Fibroblast of lung (primary cell): ENCODE results near the gene VTI1B. TPM values are rescaled to one million over a fixed set of nuclear protein-coding genes. Genes with fewer than 3 reads are reported as not detected.
"Not testable (repeated sequence)": the region's sequence is repeated elsewhere in the genome, so short reads cannot be mapped to it uniquely, and the experiment has no call there.

Experiments used
- DNase-seq, 2 donors: peaks; one replicate each; pipeline versions ENCODE4 v3.0.0 to v3.0.0-alpha.2; 2010; ENCODE audit warnings: low read depth in 2 of 2
- H2AFZ ChIP-seq: 2 replicates; pipeline ENCODE4 v1.5.1; 2012; ENCODE audit warnings: low read length, control low read depth, inconsistent platforms
- H3K27ac ChIP-seq: 2 replicates; pipeline ENCODE4 v1.5.1; 2011; ENCODE audit warnings: low read length, control low read depth; ENCODE audit not compliant: insufficient read depth
- H3K27me3 ChIP-seq: 2 replicates; pipeline ENCODE4 v1.5.1; 2011; ENCODE audit warnings: mild to moderate bottlenecking, low read length; ENCODE audit not compliant: control insufficient read depth, insufficient read depth
- H3K36me3 ChIP-seq: 2 replicates; pipeline ENCODE4 v1.5.1; 2011; ENCODE audit warnings: low read length; ENCODE audit not compliant: control insufficient read depth, insufficient read depth
- H3K4me1 ChIP-seq: 2 replicates; pipeline ENCODE4 v1.5.1; 2011; ENCODE audit warnings: low read length; ENCODE audit not compliant: control insufficient read depth, insufficient read depth; ENCODE audit errors: extremely low read depth
- H3K4me2 ChIP-seq: 2 replicates; pipeline ENCODE4 v1.5.1; 2011; ENCODE audit warnings: low read length, control low read depth; ENCODE audit not compliant: insufficient read depth; ENCODE audit errors: extremely low read depth
- H3K4me3 ChIP-seq, 4 experiments: fragments of 200-600 bp in 1 of 4; sonication (generic) in 1 of 4; replicated peaks in 1 of 4; 2 replicates each; pipeline ENCODE4 v1.5.1; 2011 to 2016; ENCODE audit warnings: low read length in 4 of 4, low read depth in 3 of 4, mild to moderate bottlenecking in 3 of 4, control low read depth in 2 of 4, inconsistent platforms in 1 of 4, mixed read lengths in 1 of 4; ENCODE audit not compliant: insufficient read depth in 1 of 4; ENCODE audit errors: control extremely low read depth in 1 of 4
- H3K79me2 ChIP-seq: 2 replicates; pipeline ENCODE4 v1.5.1; 2012; ENCODE audit warnings: mild to moderate bottlenecking, low read length, inconsistent platforms; ENCODE audit not compliant: control insufficient read depth, insufficient read depth
- H3K9ac ChIP-seq: 2 replicates; pipeline ENCODE4 v1.5.1; 2011; ENCODE audit warnings: mild to moderate bottlenecking, low read length, control low read depth; ENCODE audit not compliant: insufficient read depth
- H3K9me3 ChIP-seq: 2 replicates; pipeline ENCODE4 v1.5.1; 2012; ENCODE audit warnings: low read depth, low read length; ENCODE audit not compliant: control insufficient read depth, insufficient read depth
- H4K20me1 ChIP-seq: 2 replicates; pipeline ENCODE4 v1.5.1; 2011; ENCODE audit warnings: low read length; ENCODE audit not compliant: control insufficient read depth, insufficient read depth; ENCODE audit errors: extremely low read depth
- CTCF ChIP-seq, 2 donors: IDR thresholded peaks in 1 of 2; conservative IDR thresholded peaks in 1 of 2; 1 replicate in 1 of 2; 2 replicates in 1 of 2; pipeline ENCODE4 v1.5.1; 2011 to 2012; ENCODE audit warnings: low read length in 2 of 2, control low read depth in 1 of 2, inconsistent platforms in 1 of 2, low read depth in 1 of 2, mild to moderate bottlenecking in 1 of 2
- EZH2 ChIP-seq: IDR thresholded peaks from 2 replicates; pipeline ENCODE4 v1.5.1; 2012; ENCODE audit warnings: low read length, control low read depth, mild to moderate bottlenecking; ENCODE audit errors: missing control alignments
- polyA plus RNA-seq, 2 donors: library from polyadenylated mRNA; depleted of rRNA in 1 of 2; stranded (reverse) in 1 of 2; unstranded in 1 of 2; fragments of >200 nt; gene quantifications; 2 replicates each; pipeline ENCODE4 v1.2.1, GENCODE V29; 2011 to 2012; ENCODE audit warnings: missing spikeins in 1 of 2
- total RNA-seq: library from RNA; depleted of rRNA; stranded (reverse); fragments of >200 nt; gene quantifications from 2 replicates; pipeline ENCODE4 v1.2.1, GENCODE V29; 2014

The VTI1B gene
- total and polyA plus RNA-seq, 2 donors (not counting 1 experiment from before 2014, with no cell fraction given), result 67.9 to 89.8 TPM

GRCh38 chr14:67602076-67602475, 72.4 kb downstream of the VTI1B start:
- Histone ChIP-seq H4K20me1 (no peaks in the 10 kb centered on the region), H3K36me3 (no peaks in the 10 kb centered on the region), H3K4me2 (no peak overlapping the region), H3K79me2 (no peaks in the 10 kb centered on the region), H3K4me3 (no peak overlapping the region), H3K4me1 (no peaks in the 10 kb centered on the region), H3K9ac (no peak overlapping the region), H3K27ac (no peak overlapping the region), H2AFZ (no peak overlapping the region), H3K27me3 (no peaks in the 10 kb centered on the region), H3K9me3 (no peaks in the 10 kb centered on the region)
- no peak for TF ChIP-seq CTCF (conservative IDR thresholded peaks at IDR 0.05 in 1 of 2, IDR thresholded peaks at IDR 0.05 in 1 of 2; ENCODE audit: low read depth in 1 of 2, low read length in 2 of 2)
- TF ChIP-seq EZH2, result no peak
- DNase-seq, result no peak

DNA sequence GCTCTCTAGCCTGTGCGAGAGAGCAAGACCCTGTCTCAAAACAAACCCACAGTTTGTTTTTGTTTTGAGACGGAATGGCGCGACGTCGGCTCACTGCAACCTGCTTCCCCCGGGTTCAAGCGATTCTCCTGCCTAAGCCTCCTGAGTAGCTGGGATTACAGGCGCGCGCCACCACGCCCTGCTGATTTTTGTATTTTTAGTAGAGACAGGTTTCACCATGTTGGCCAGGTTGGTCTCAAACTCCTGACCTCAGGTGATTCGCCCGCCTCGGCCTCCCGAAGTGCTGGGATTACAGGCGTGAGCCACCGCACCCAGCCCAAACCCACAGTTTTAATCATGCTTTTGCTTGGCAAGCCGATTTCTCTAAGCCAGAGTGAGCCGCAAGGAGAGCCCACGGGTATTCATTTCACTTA, 73.9 kb downstream of the VTI1B start:
- H3K27ac ChIP-seq, result peak overlapping the region; percentile 70
- H3K36me3 ChIP-seq, H3K4me1 ChIP-seq, H3K9me3 ChIP-seq, H3K79me2 ChIP-seq, H3K27me3 ChIP-seq, DNase-seq, H4K20me1 ChIP-seq: not testable (repeated sequence)
- H3K4me2 ChIP-seq, result peak overlapping the region; percentile 67
- peak overlapping the region; percentile 70 for H3K9ac ChIP-seq
- peak overlapping the region; percentile 87 for H2AFZ ChIP-seq
- peak overlapping the region; percentile 55 to 88 (median 87) for H3K4me3 ChIP-seq

DNA sequence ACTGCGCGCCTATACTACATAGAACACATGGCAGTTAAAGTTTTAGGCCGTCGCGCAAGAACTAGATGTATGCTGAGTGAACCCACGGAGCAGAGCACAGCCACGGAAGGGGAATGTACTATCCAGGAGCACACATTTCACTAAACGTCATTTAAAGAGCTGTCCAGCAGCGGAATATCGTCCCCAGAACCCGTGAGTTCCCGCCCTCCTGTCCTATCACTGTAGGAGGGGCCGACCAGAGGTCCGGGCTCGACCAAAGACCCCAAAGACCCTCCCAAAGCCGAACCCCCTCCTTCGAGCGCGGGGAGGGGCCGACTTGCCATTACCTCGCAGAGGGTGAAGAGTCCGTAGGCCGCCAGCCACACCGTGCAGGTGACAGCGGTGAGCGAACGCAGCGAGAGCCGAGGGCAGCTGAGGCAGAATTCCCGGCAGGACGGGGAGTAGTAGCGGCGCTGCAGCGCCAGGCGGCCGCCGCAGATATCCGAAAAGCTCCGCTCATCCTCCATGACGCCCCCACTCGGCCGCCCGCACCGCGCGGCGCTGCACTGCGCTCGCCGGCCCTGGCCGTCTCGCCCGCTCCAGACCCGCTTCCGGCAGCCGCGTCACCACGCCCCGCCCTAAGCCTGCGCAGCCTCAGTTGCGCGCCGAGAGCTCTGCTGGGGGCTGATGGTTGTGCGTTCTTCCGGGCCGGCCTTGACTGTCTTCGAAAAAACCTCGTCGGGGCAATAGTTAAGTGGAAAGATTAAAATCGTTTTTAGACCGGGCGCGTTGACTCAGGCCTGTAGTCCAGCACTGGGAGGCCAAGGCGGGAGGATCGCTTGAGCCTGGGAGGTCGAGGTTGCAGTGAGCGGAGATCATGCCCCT, 74.5 kb downstream of the VTI1B start, which contains the start of gene PIGH:
TSS of gene PIGH (minus strand) at position 571 of the 864 bp plus-strand sequence. CDS start at position 506, 65 bp downstream.
- H3K9ac ChIP-seq, result peak within 1 kb of the TSS; percentile 70
- H2AFZ ChIP-seq, result peak within 1 kb of the TSS; percentile 94
- TF ChIP-seq EZH2 (no peak), CTCF (conservative IDR thresholded peaks at IDR 0.05 in 1 of 2, IDR thresholded peaks at IDR 0.05 in 1 of 2; ENCODE audit: low read depth in 1 of 2, low read length in 2 of 2) (peak; percentile 32 to 41)
- peak within 1 kb of the TSS; percentile 67 for H3K4me2 ChIP-seq
- H4K20me1 ChIP-seq, result no peaks in the 10 kb centered on the region
- no peaks in the 10 kb centered on the region for H3K79me2 ChIP-seq
- no peaks in the 10 kb centered on the region for H3K4me1 ChIP-seq
- peak; percentile 82 to 83 for DNase-seq
- H3K27ac ChIP-seq, result peak within 1 kb of the TSS; percentile 70
- H3K9me3 ChIP-seq, result no peaks in the 10 kb centered on the region
- no peaks in the 10 kb centered on the region for H3K36me3 ChIP-seq
- no peaks in the 10 kb centered on the region for H3K27me3 ChIP-seq
- H3K4me3 ChIP-seq, result peak within 1 kb of the TSS; percentile 77 to 88 (median 87)

Other genes with a start within 250 kb of the VTI1B start
- gene TMEM229B, start 185.9 kb downstream of the VTI1B start, total RNA-seq, result 0.77 and 0.99 TPM in 2 replicates
- gene TMEM229B, start 185.9 kb downstream of the VTI1B start, polyA plus RNA-seq, result 0.26 and 0.68 TPM in 2 replicates
- gene PLEKHH1, start 141.3 kb downstream of the VTI1B start, total RNA-seq, result 0.33 and 0.77 TPM in 2 replicates
- gene PLEKHH1, start 141.3 kb downstream of the VTI1B start, polyA plus RNA-seq, result 0.10 and 0.71 TPM in 2 replicates
- gene PIGH, start 74.4 kb downstream of the VTI1B start, total RNA-seq, result 12.7 and 20.8 TPM in 2 replicates
- 14.2 and 15.6 TPM in 2 replicates for gene PIGH, start 74.4 kb downstream of the VTI1B start, polyA plus RNA-seq
- gene ARG2, start 54.7 kb downstream of the VTI1B start, total RNA-seq, result 2.3 and 8.4 TPM in 2 replicates
- 1.9 and 3.2 TPM in 2 replicates for gene ARG2, start 54.7 kb downstream of the VTI1B start, polyA plus RNA-seq
- gene RDH11, start 21.1 kb upstream of the VTI1B start, total RNA-seq, result 96.8 and 174 TPM in 2 replicates
- 135 and 151 TPM in 2 replicates for gene RDH11, start 21.1 kb upstream of the VTI1B start, polyA plus RNA-seq
- not detected in 2 replicates for gene RDH12, start 27.3 kb upstream of the VTI1B start, total RNA-seq
- gene RDH12, start 27.3 kb upstream of the VTI1B start, polyA plus RNA-seq, result not detected in 2 replicates
- gene ZFYVE26, start 142.0 kb upstream of the VTI1B start, total RNA-seq, result 18.7 and 22.9 TPM in 2 replicates
- 8.4 and 9.1 TPM in 2 replicates for gene ZFYVE26, start 142.0 kb upstream of the VTI1B start, polyA plus RNA-seq
- gene RAD51B, start 145.1 kb upstream of the VTI1B start, total RNA-seq, result 13.1 and 16.3 TPM in 2 replicates
- 4.6 and 7.9 TPM in 2 replicates for gene RAD51B, start 145.1 kb upstream of the VTI1B start, polyA plus RNA-seq